GM18517 (cell line): Measurements from ENCODE around the gene SAMD11.

Experiments used
- ATAC-seq: cut with Tn5 transposase; IDR thresholded peaks from one replicate; pipeline ENCODE4 v1.9.1; 2021; ENCODE audit warnings: mild to moderate bottlenecking, moderate library complexity; ENCODE audit not compliant: unreplicated experiment

Gene SAMD11

DNA sequence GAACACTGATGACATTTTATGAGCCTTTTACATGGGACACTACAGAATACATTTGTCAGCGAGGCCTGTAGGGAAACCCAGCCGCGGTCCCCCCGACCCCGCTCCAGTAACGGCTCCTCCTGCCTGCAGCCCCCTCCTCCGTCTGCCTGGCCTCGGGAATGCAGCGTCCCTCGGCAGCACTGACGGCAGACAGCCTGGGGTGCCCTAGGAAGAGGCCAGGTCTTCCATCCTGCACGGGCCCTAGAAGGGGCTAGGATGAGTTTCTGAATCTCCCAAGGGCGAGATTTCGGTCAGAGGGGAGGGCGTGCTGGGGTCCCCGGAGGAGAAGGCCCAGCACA is 8.4 kb downstream of the SAMD11 start:
- no peak for ATAC-seq

DNA sequence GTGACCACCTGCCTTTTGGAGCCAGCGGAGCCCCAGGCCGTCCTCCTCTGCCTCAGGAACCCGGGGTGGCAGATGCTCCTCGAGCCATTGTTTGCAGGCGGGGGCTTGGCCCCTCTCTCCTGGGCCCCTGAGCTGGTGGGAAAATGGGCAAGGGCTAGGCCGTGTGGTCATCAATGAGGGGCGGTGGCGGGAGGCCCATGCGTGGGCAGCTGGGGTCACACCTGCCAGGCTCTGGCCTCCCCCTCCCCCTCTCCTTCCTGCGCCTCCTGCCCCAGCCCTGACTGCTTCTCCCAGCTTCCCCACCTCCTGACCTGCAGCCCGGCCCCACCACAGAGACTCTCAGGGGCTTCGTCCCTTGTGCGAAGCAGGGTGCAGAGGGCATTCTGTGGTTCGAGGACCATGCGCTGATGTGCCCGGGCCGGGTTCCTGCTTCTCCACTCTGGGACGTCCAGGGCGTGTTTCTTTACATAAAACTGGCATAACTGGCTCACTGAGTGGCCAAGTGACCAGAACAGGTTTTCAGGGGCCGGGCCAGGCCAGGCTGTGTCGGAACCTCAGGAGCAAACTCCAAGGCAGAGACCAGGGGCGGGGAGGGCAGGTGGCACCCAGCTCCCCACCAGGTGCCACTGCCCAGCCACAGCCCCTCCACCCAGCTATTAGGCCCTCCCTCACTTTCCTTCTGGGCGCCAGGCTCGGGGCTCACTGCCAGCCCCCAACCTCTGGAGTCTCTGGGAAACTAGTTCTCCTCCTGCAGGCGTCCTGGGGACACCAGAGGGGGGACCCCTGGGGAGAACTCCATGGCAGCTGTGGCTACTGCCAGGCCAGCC is 9.3 kb downstream of the SAMD11 start:
- no peak for ATAC-seq

DNA sequence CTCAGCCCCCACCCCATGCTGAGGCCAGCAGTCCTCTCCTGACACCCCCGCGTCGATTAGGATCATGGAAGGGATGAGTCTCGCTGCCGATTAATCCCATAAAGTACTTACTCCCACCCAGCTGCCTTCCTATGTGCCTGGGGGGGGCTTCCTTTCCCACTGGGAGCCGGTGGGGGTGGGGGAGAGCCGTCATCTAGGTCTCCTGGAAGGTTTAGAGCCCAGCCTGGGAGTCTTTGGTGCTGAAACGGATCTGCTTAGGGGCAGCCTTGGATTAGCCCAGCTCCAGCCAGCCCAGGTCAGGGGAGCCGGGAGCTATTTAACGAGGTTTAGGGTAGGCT is 9.8 kb downstream of the SAMD11 start:
- ATAC-seq: no peak

DNA sequence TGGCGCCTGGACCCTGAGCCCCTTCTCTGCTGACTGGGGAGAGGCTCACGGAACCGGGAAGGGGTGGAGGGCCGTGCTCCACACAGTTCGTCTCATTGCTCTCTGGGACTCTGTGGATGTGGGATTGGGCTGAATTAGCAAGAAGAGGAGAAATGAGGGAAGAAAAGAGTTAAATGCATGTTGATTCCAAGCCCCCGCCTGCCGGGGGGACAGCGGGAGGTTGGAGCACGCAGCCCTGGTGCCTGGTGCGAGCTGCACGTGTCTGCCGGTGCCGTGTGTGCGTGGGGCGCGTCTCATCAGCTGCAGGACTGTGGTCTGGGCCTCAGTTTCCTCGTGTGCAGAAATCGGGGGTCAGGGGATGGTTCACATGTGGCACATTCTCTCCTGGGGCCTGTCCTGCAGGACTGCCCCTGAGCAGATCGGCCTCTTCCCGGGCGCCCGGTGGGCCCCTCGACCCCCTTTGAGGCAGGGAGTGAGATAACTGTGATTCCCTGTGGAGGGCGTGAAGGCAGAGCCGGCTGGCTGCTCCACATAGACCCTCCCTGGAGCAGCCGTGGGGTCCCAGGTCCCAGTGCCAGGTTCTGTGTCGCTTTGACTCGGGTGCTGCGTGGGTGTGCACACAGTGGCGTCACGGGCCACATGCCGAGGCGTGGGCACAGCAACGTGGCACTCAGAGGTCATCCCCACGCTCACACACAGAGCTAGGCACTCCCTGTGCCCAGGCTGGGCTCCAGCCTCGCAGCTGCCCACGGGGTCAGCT is 11.4 kb downstream of the SAMD11 start:
- ATAC-seq: no peak

DNA sequence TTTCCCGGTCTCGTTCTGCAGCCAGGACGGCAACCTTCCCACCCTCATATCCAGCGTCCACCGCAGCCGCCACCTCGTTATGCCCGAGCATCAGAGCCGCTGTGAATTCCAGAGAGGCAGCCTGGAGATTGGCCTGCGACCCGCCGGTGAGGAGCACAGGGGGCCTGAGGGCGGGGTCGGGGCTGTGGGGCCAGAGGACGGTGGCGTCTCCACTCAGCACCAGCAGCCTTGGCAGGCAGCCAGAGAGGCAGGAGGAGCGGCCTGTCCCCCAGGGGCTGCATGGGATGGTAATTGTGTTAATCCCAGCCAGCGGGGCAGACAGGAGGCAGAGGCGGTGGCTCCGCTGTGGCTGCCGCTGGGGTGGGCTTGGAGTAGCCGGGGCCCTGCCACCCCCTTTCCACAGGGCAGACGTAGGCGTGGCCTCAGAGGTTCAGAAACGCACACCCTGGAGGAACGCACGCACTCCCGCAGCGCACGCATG is 12.1 kb downstream of the SAMD11 start:
- ATAC-seq: no peak

DNA sequence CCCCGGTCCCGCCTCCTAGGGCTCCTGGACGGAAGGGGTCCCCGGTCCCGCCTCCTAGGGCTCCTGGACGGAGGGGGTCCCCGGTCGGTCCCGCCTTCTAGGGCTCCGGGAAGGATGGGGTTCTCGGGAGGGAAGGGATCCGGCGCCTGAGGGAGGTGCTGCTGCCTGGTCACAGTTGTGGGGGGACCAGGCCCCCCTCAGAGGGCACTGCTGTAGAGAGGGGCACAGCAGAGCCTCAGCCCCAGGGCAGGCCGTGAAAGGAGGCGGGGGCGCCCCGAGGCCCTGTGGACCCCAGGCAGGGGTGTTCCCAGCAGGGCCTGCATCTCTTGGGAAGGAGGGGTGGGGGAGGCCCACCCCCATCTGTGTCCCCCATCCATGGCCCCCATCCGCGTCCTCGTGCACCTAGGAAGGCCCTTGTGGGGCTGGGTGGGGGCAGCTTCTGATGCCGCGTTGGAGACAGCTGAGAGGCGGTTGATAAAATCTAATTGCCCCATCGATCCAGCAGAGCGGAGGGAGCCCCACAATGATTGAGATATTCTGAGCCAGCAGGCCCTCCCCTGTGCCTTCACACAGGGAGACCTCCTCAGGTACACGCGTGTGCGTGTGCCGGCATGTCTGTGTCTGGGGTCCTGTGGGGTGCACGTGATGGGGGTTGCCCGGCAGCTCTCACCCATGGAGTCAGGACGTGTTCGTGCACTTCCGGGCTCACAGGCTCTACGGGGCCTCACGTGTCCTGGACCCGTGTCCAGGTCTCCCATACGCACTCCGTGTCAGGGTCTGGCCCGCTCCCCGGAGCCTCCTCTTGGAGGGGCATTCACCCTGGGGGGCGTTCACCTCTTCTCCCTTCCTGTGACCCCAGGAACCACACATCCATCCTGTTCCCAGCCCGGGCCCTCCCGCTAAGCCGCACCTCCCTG is 12.9 kb downstream of the SAMD11 start:
- ATAC-seq: no peak

DNA sequence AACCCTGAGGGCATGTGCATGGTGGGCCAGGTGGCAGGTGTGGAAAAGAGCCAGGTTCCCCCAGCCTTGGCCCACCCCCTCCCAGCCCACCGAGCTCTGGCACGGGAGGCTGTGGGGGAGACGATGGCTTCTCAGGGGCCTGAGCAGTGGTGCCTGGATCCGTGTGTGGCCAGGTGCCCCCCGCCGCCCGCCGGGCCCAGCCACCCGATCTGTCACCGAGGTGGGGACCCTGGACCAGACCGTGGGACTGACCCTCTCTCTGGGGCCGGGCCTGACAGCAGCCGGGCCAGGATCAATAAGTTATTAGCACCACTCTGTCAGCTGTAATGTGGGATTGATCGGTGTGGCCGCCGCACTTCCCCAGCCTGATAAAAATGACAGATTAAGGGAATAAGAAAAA is 13.8 kb downstream of the SAMD11 start:
- ATAC-seq: no peak

DNA sequence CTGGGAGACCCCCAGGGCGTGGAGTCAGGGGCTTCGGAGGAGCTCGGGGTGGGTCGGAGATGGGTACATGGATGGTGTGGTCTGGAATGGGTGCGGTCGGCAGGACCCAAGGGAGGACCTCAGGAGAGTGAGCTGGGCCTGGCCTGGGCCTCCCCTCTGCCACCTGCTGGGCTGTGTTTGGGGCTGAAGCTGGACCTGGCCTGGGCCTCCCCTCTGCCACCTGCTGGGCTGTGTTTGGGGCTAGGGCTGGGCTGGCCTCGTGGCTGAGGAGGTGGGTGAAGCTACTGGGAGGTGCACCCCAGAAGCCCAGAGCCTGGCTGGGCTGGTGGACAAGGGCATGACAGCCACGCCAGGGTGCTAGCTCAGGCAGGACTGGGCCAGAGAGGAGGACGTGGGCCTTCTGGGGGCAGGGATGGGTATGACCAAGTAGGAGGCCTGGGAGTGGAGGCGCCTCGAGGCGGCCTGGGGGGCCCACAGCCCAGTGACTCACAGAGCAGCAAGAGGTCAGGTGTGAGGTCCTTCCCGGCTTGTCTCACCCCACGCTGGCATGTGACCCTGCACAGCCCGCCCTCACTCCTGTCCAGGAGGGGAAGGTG is 14.5 kb downstream of the SAMD11 start:
- no peak for ATAC-seq

DNA sequence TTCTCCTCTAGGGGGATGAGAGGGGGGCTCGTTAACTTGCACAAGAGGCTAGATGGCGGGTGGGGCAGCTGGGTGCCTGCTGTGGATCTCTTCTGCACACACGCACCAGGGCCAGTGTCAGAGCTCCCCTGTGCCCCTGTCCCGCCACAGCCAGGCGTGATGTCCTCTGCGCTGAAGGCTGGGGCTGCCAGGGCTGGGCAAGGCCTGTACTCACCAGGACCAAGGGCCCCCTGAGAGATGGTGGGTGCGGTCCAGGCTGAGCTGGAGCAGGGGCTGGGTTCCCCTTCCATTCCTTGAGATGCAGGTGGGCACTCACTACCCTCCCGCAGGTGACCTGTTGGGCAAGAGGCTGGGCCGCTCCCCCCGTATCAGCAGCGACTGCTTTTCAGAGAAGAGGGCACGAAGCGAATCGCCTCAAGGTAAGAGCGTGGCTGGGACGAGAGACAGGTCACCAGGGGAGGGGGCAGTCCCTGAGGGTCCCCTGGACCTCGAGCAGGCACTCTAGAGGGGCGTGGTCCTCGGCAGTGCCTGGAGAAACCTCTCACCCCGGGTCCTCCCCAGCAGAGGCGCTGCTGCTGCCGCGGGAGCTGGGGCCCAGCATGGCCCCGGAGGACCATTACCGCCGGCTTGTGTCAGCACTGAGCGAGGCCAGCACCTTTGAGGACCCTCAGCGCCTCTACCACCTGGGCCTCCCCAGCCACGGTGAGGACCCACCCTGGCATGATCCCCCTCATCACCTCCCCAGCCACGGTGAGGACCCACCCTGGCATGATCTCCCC is 15.2 kb downstream of the SAMD11 start:
- no peak for ATAC-seq

DNA sequence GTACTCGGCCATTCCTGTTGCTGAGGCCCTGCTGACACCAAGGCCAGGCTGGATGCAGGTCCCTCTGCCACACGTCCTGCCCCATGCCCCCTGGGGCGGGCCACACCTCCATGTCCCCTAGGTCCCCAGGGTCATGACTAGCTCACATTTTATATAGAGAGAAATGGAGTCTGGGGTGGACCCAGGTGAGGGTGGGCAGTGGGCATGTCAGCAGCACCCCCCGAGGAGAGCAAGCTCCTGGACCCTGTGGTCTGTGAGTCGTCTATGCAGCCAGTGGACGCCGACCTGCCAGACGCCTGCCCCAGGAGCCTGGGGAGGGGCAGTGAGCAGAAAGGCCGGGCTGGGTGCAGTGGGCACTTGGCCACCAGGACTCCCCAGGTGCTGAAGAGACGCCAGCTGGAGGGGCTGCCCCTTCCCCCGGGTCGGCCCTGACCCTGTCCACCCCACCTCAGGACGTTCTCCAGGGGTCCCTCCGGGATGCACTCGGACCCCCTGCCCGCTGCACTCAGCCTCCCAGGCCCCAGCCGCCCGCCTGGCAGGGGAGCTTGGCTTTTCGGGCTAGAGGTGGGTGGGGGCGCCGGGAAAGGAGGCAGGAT is 15.9 kb downstream of the SAMD11 start:
- ATAC-seq: no peak

DNA sequence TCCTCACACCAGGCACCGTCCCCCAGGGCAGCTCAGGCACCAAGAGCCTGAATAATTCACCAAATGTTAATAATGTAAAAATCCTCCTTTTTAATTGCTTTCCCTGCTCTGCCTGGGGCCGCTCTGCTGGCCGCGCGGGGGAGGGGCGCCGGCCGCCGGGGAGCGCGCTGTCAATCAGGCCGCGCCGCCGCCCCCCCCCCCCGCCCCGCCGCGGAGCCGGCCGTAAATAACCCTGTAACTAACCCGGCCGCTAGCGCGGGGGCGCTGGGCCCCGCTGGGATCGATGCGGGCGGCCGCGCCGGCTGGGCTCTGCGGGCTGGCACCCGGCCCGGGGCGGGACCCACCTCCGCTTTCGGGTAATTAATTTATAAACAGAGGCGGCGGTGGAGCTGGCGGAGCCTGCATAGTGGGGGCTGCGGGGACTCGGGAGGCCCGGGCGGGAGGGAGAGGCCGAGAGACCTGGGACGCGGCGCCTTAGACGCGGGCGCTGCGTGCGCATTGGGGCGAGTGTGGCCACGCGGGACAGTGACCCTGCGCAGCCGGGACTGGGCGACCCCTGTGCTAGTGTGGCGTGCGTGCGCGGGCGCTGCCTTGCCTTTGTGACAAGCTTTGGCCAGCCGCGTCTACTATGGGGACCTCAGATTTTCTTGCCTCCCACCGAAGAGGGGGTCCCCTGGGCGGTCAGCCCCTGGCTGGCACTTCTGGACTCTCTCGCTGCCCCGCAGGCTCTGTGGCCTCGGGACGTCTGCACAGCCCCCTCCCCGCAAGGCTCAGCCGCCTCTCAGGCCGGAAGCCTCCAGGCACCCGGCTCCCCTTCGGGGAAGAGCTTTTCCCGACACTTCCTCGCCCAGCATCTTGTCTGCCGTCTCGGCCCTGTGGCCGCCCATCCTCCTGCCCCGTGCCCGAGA is 16.6 kb downstream of the SAMD11 start:
- ATAC-seq: no peak

DNA sequence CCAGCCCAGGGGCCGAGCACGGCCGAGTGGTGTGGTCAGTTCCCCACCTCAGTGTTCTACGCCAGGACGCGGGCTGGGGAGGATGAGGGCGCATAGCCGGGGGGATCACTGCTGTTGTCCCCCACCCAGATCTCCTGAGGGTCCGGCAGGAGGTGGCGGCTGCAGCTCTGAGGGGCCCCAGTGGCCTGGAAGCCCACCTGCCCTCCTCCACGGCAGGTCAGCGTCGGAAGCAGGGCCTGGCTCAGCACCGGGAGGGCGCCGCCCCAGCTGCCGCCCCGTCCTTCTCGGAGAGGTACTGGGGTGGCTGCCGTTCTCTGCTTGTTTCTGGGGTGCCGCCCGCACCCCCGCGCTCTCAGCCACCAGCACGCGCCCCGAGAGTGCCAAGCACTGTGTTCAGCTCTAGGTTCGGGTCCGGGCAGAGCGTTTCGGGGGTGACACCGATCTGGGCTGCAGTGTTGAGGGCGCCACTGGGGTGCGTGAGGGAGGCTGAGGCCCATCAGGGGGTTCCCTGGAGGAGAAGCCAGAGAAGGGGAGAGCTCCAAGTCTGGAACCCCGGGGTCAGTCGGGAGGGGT is 17.4 kb downstream of the SAMD11 start:
- ATAC-seq: no peak

DNA sequence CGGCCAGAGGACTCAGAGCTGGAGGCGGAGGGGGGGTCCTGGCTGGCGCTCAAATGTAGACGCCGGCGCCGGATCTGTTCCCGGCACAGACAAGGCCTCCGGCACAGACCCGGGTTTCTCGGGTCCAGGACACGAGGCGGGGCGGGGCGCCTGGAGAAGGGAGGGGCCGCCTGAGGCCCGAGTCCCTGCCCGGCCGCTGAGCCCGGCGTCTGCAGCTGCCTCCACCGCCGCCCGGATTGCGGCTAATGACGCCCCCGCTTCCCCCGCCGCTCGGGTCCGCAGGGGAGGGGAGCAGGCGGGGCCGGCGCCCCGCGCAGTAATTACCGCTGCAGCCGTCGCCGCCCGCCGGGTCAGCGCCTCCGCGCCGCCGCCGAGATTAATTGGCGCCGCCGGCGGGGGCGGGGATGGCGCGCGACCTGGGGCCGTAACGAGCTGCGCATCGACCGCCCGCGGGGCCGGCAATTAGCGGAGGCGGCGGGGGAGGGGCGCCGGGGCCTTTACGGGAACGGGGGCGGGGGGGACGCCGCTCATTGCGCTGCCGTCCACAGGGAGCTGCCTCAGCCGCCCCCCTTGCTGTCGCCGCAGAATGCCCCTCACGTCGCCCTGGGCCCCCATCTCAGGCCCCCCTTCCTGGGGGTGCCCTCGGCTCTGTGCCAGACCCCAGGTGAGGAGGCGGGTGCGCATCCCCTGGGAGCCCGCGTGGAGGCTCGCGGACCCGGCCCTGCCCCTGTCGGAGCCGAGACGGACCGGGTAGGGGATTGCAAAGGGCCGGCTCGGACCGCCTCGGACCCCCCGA is 18.1 kb downstream of the SAMD11 start:
- ATAC-seq: no peak

DNA sequence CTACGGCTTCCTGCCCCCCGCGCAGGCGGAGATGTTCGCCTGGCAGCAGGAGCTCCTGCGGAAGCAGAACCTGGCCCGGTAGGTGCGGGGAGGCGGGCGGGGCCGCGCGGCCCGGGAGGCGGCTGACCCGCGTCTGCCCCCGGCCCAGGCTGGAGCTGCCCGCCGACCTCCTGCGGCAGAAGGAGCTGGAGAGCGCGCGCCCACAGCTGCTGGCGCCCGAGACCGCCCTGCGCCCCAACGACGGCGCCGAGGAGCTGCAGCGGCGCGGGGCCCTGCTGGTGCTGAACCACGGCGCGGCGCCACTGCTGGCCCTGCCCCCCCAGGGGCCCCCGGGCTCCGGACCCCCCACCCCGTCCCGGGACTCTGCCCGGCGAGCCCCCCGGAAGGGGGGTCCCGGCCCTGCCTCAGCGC is 18.7 kb downstream of the SAMD11 start:
- ATAC-seq: no peak

DNA sequence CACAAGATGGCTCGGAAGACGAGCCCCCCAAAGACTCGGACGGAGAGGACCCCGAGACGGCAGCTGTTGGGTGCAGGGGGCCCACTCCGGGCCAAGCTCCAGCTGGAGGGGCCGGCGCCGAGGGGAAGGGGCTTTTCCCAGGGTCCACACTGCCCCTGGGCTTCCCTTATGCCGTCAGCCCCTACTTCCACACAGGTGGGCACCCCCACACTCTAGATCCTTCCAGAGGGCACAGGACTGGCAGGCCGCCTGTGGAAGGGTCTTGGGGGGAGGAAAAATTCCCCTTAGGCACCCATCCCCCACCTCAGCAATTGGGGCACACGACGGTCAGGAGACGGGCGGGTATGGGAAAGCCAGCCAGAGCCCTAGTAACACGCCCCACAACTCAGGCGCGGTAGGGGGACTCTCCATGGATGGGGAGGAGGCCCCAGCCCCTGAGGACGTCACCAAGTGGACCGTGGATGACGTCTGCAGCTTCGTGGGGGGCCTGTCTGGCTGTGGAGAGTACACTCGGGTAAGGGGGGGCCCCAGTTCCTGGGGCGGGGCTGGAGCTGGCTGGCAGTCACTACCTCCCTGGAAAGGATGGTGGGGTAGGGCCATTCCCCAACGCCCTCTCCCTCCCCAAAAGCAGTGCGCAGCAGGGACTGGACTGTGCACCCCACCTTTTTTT is 19.3 kb downstream of the SAMD11 start:
- ATAC-seq: no peak

DNA sequence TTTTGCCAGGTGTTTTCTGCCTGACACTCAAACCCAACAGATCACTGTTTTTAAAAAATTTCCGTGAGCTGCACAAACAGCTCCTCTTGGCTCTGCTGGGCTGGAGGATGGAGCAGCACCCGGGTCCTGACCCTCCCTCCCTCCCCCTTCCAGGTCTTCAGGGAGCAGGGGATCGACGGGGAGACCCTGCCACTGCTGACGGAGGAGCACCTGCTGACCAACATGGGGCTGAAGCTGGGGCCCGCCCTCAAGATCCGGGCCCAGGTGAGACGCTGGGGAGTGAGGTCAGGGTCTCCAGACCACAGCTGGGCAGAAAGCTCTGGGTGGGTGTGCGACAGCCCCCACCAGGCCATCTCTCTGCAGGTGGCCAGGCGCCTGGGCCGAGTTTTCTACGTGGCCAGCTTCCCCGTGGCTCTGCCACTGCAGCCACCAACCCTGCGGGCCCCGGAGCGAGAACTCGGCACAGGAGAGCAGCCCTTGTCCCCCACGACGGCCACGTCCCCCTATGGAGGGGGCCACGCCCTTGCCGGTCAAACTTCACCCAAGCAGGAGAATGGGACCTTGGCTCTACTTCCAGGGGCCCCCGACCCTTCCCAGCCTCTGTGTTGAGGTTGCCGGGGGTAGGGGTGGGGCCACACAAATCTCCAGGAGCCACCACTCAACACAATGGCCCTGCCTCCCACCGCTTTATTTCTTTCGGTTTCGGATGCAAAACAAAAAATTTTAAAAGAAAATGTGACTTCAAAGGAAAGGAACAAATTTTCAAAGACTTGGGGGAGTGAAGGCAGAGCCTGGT is 20.0 kb downstream of the SAMD11 start:
- ATAC-seq: no peak
